ENCODE data around the gene CTNNA3.

DNA sequence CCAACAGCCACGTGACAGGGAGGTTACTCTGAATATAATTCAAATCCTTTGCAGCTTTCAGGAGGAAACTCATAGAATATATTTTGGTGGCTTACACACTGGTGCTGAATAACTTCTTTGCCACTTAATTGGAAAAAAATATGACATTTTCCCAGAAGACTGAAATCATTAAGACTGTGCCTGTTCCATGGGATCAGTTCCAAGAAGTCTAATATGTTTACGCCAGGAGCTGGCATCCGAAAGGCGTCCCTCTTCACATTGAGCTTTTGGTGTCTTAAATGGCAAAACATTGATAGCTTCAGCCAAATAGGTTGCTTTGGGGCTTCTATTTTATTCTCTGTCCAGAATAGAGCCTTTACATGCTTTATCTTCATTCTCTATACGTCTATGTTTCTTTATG lies 1687.8 kb downstream of the CTNNA3 start:
- TF ChIP-seq, protein P1, sequence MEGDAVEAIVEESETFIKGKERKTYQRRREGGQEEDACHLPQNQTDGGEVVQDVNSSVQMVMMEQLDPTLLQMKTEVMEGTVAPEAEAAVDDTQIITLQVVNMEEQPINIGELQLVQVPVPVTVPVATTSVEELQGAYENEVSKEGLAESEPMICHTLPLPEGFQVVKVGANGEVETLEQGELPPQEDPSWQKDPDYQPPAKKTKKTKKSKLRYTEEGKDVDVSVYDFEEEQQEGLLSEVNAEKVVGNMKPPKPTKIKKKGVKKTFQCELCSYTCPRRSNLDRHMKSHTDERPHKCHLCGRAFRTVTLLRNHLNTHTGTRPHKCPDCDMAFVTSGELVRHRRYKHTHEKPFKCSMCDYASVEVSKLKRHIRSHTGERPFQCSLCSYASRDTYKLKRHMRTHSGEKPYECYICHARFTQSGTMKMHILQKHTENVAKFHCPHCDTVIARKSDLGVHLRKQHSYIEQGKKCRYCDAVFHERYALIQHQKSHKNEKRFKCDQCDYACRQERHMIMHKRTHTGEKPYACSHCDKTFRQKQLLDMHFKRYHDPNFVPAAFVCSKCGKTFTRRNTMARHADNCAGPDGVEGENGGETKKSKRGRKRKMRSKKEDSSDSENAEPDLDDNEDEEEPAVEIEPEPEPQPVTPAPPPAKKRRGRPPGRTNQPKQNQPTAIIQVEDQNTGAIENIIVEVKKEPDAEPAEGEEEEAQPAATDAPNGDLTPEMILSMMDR (conservative IDR thresholded peaks at IDR 0.05; ENCODE audit: low read depth, low read length), result no peak
- TF ChIP-seq POLR2A (IDR thresholded peaks at IDR 0.05; ENCODE audit: low read depth, low read length), result no peak
- TF ChIP-seq MXI1 (IDR thresholded peaks at IDR 0.05; ENCODE audit: borderline replicate concordance, low read depth, low read length), result no peak
- TF ChIP-seq, protein P2, sequence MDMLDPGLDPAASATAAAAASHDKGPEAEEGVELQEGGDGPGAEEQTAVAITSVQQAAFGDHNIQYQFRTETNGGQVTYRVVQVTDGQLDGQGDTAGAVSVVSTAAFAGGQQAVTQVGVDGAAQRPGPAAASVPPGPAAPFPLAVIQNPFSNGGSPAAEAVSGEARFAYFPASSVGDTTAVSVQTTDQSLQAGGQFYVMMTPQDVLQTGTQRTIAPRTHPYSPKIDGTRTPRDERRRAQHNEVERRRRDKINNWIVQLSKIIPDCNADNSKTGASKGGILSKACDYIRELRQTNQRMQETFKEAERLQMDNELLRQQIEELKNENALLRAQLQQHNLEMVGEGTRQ (IDR thresholded peaks at IDR 0.05; ENCODE audit: low read depth, low read length), result no peak
- TF ChIP-seq MAFK (IDR thresholded peaks at IDR 0.05; ENCODE audit: low read depth, low read length), result no peak
- no peak for TF ChIP-seq BHLHE40 (IDR thresholded peaks at IDR 0.05; ENCODE audit: low read depth, low read length)
- TF ChIP-seq CEBPB (IDR thresholded peaks at IDR 0.05; ENCODE audit: low read depth, low read length), result no peak
- TF ChIP-seq RFX5 (IDR thresholded peaks at IDR 0.05; ENCODE audit: low read depth, low read length), result no peak
- no peak for TF ChIP-seq FOS (IDR thresholded peaks at IDR 0.05; ENCODE audit: low read depth, low read length)
- no peak for TF ChIP-seq SMC3 (IDR thresholded peaks at IDR 0.05; ENCODE audit: low read depth, low read length)
- TF ChIP-seq, protein P3, sequence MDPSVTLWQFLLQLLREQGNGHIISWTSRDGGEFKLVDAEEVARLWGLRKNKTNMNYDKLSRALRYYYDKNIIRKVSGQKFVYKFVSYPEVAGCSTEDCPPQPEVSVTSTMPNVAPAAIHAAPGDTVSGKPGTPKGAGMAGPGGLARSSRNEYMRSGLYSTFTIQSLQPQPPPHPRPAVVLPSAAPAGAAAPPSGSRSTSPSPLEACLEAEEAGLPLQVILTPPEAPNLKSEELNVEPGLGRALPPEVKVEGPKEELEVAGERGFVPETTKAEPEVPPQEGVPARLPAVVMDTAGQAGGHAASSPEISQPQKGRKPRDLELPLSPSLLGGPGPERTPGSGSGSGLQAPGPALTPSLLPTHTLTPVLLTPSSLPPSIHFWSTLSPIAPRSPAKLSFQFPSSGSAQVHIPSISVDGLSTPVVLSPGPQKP (IDR thresholded peaks at IDR 0.05; ENCODE audit: borderline replicate concordance, low read depth, low read length), result no peak
- TF ChIP-seq RAD21 (IDR thresholded peaks at IDR 0.05; ENCODE audit: low read length), result no peak
- no peak for TF ChIP-seq NFE2L2 (IDR thresholded peaks at IDR 0.05; ENCODE audit: low read depth, low read length)
